Measurements from ENCODE around the gene RPL18A.

GRCh38 chr19:17817668-17818363, 41.9 kb upstream of the RPL18A start:
- TF ChIP-seq POLR2AphosphoS5 (IDR thresholded peaks at IDR 0.05; ENCODE audit: low read depth) (no peak), CTCF (IDR thresholded peaks at IDR 0.05; ENCODE audit: insufficient read depth, low read length) (no peak), REST (IDR thresholded peaks at IDR 0.05; ENCODE audit: insufficient replicate concordance, low read depth) (no peak), SPI1 (IDR thresholded peaks at IDR 0.05; ENCODE audit: borderline replicate concordance, low read depth) (no peak), GABPA (IDR thresholded peaks at IDR 0.05; ENCODE audit: low read depth) (no peak)
